ENCODE results near the gene PRSS8. TPM values are rescaled to one million over a fixed set of nuclear protein-coding genes. Genes with fewer than 3 reads are reported as not detected.
"Not testable (repeated sequence)": the region's sequence is repeated elsewhere in the genome, so short reads cannot be mapped to it uniquely, and the experiment has no call there.

Gene PRSS8
- total RNA-seq, 1 donor from 2014 or later = 79.1 TPM

DNA sequence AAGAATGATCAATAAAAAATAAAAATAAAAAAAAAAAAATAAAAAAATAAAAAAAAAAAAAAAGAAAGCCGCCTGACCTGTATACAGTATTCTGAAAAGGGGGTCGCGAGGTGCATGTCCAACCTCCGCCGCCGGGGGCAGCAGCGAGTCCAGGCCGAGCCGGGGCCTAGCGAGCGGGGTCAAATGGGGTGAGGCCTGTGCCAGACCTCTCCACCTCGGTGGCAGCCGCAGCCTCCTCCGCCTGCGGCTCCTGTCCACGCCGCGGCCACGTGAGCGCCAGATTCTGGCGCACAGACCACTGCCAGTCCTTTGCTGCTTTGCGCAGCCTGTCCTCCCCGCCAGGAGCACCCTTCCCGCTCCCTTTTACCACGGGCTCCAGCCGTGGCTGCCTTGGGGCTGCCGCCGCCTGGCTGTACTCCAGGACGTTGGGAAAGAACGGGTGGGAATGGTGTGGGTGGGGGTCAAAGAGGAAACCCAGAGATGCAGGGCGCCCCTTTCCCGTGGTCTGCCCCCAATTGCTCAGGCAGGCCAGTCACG lies 29.8 kb downstream of the PRSS8 start:
- TF ChIP-seq, protein P1, sequence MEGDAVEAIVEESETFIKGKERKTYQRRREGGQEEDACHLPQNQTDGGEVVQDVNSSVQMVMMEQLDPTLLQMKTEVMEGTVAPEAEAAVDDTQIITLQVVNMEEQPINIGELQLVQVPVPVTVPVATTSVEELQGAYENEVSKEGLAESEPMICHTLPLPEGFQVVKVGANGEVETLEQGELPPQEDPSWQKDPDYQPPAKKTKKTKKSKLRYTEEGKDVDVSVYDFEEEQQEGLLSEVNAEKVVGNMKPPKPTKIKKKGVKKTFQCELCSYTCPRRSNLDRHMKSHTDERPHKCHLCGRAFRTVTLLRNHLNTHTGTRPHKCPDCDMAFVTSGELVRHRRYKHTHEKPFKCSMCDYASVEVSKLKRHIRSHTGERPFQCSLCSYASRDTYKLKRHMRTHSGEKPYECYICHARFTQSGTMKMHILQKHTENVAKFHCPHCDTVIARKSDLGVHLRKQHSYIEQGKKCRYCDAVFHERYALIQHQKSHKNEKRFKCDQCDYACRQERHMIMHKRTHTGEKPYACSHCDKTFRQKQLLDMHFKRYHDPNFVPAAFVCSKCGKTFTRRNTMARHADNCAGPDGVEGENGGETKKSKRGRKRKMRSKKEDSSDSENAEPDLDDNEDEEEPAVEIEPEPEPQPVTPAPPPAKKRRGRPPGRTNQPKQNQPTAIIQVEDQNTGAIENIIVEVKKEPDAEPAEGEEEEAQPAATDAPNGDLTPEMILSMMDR (IDR thresholded peaks at IDR 0.05; ENCODE audit: unreplicated experiment) = peak; percentile 82
- Mint-ChIP-seq H3K27me3 (ENCODE audit: low read depth) (no peaks in the 10 kb centered on the region), H3K36me3 (peaks cover 9% of the 10 kb centered on the region), H3K9me3 (no peaks in the 10 kb centered on the region), H3K27ac (no peak overlapping the region), H3K4me3 (no peak overlapping the region), H3K4me1 (peaks cover 6% of the 10 kb centered on the region)
- DNase-seq (ENCODE audit: low spot score in 2 of 2, unreplicated experiment in 2 of 2) = peak in 1 of 2 experiments; percentile 77

GRCh38 chr16:31100876-31101641 lies 34.5 kb downstream of the PRSS8 start:
- not testable (repeated sequence) for H3K4me3 Mint-ChIP-seq; H3K36me3 Mint-ChIP-seq; H3K4me1 Mint-ChIP-seq; H3K27me3 Mint-ChIP-seq (ENCODE audit: low read depth); DNase-seq (ENCODE audit: low spot score in 2 of 2, unreplicated experiment in 2 of 2); H3K27ac Mint-ChIP-seq; H3K9me3 Mint-ChIP-seq

DNA sequence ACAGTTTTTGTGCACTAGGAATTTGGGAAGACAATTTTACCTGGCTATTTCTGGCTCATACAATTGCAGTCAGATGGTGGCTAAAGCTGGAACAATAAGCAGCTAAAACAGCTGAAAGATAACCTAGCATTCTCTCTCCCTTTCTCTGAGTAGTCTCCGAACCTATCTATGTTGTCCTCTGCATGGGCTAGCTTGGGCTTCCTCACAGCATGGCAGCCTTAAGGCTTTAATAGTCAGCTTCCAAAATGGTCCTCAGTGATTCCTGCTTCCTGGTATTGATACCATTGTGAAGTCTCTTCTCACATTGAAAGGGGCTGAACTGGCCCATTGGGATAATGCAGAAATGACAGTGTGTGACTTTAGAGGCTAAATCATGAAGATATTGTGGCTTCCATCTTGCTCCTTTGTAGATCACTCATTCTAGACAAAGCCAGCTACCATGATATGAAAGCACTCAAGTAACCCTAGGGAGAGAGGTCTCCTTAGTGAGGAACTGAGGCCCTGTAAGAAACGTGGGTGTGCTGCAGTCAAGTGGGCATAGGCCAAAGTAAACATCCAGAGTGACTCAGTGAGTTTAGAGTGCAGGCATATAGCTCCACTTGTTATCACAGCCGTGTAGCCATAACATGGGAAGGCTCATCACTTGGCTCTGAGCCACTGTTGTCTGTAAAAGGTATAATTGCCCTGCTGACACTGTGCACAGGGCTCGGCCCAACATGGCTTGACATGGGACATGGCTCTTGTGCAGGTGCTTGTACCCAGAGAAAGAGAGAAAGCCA lies 35.5 kb downstream of the PRSS8 start:
- TF ChIP-seq, protein P1 (IDR thresholded peaks at IDR 0.05; ENCODE audit: unreplicated experiment) = no peak
- peaks cover 4% of the 10 kb centered on the region for H3K27me3 Mint-ChIP-seq (ENCODE audit: low read depth)
- no peaks in the 10 kb centered on the region for H3K4me1 Mint-ChIP-seq
- H3K4me3 Mint-ChIP-seq = no peak overlapping the region
- no peaks in the 10 kb centered on the region for H3K36me3 Mint-ChIP-seq
- no peak for DNase-seq (ENCODE audit: low spot score in 2 of 2, unreplicated experiment in 2 of 2)
- peaks cover 9% of the 10 kb centered on the region for H3K9me3 Mint-ChIP-seq
- no peak overlapping the region for H3K27ac Mint-ChIP-seq

DNA sequence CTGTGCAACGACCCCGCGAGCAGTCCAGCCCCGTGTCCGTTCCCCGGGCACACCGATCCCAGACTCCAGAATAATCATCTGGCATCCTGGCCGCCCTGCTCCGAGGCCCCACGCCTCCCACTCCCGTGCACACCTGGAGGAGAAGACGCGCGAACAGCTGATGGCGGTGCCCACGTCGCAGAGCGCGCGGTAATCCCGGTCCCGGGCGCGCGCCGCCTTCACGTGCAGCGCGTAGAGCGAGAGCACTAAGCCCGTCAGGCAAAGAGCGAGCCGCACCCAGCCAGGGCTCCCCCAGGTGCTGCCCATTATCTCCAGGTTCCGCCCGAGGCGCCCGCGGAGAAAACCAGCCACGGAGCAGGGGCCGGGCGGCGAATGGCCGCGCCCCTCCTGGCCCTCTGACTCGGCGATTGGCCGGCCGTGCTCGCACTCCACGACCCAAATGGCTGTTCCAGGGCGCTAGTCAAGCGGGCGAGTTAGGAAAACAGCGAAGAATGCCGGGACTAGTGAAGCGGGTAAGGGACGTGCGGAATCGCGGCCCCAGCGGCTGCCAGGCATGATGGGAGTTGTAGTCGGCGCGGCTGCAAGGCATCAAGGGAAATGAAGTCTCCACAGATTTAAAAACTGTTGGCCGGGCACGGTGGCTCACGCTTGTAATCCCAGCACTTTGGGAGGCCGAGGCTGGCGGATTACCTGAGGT lies 41.0 kb downstream of the PRSS8 start, which contains the start of gene VKORC1:
Gene VKORC1 (minus strand): TSS at position 374 of the 697 bp plus-strand sequence. CDS start 68 bp downstream, at position 306.
- H3K36me3 Mint-ChIP-seq = peaks cover 1% of the 10 kb centered on the region
- H3K9me3 Mint-ChIP-seq = peaks cover 5% of the 10 kb centered on the region
- no peaks in the 10 kb centered on the region for H3K27me3 Mint-ChIP-seq (ENCODE audit: low read depth)
- peaks cover 11% of the 10 kb centered on the region for H3K4me1 Mint-ChIP-seq
- TF ChIP-seq, protein P1 (IDR thresholded peaks at IDR 0.05; ENCODE audit: unreplicated experiment) = no peak
- peak within 1 kb of the TSS; percentile 87 for H3K27ac Mint-ChIP-seq
- H3K4me3 Mint-ChIP-seq = peak within 1 kb of the TSS; percentile 89
- DNase-seq (ENCODE audit: low spot score in 2 of 2, unreplicated experiment in 2 of 2) = peak; percentile 72 to 84

DNA sequence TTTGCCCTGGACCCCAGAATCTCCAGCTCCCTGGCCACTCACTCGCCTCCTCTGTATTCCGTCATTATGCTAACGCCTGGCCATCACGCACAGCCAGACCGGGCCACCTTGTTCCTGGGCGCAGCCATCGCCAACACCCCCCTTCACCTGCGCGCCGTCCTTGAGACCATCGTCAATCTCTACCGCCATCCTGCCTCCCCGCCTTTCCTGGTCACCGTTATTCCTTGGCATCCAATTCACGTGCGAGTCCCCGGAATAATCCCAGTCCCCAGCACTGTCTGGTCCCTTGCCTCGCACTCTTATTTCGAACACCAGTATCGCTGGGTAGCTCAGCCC lies 41.5 kb downstream of the PRSS8 start:
- TF ChIP-seq, protein P1 (IDR thresholded peaks at IDR 0.05; ENCODE audit: unreplicated experiment) = no peak
- H3K27me3 Mint-ChIP-seq (ENCODE audit: low read depth) = no peaks in the 10 kb centered on the region
- no peak for DNase-seq (ENCODE audit: low spot score in 2 of 2, unreplicated experiment in 2 of 2)

More for the DNA sequence above, 41.5 kb downstream of the PRSS8 start:
- peaks cover 2% of the 10 kb centered on the region for H3K36me3 Mint-ChIP-seq
- peaks cover 11% of the 10 kb centered on the region for H3K4me1 Mint-ChIP-seq
- peaks cover 5% of the 10 kb centered on the region for H3K9me3 Mint-ChIP-seq
- H3K27ac Mint-ChIP-seq = peak overlapping the region; percentile 87
- H3K4me3 Mint-ChIP-seq = peak overlapping the region; percentile 89

Measured in mesothelial cell of epicardium (in vitro differentiated cells).